ENCODE measurements around the gene ARHGEF1. TPM values are rescaled to one million over a fixed set of nuclear protein-coding genes. Genes with fewer than 3 reads are reported as not detected.

The ARHGEF1 gene
- total and polyA plus RNA-seq, 3 experiments from 2014 or later, result 295 to 350 (median 312) TPM

GRCh38 chr19:41917676-41918075 lies 34.7 kb downstream of the ARHGEF1 start:
- Histone ChIP-seq H3K4me1 (ENCODE audit: insufficient read depth, low read length) (peaks cover 42% of the 10 kb centered on the region), H3K4me3 (ENCODE audit: low read length) (no peak overlapping the region), H3K9me3 (ENCODE audit: low read length) (no peaks in the 10 kb centered on the region), H3K36me3 (ENCODE audit: insufficient read depth, low read length) (no peaks in the 10 kb centered on the region), H3K27me3 (ENCODE audit: insufficient read depth, low read length, poor library complexity, severe bottlenecking) (peaks cover 36% of the 10 kb centered on the region), H3K27ac (ENCODE audit: low read depth, low read length) (no peak overlapping the region)
- Mint-ChIP-seq H3K27me3 (peaks cover 15 to 18% of the 10 kb centered on the region in 2 donors), H3K4me1 (peaks cover 15 to 27% (median 15%) of the 10 kb centered on the region in 3 donors), H3K27ac (no peak overlapping the region), H3K4me3 (no peak overlapping the region), H3K36me3 (no peaks in the 10 kb centered on the region), H3K9me3 (no peaks in the 10 kb centered on the region)
- DNase-seq, result no peak
- ChIA-PET CTCF (no interaction called here), POLR2A (no interaction called here)

DNA sequence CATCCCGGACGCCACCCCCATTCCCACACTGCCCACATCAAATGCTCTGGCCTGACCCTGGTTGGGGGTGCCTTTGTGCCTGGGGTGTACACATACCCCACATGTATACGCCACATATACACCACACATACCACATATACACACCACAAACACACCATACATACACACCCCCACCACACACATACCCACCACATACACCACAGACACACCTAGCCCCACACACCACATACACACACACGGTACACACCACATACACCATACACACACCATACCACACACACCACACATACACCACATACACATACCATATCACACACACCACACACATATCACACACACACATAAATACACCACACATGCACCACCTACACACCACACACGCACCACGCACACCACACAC lies 35.1 kb downstream of the ARHGEF1 start:
- Histone ChIP-seq H3K27ac (ENCODE audit: low read depth, low read length) (no peak overlapping the region), H3K36me3 (ENCODE audit: insufficient read depth, low read length) (no peaks in the 10 kb centered on the region), H3K27me3 (ENCODE audit: insufficient read depth, low read length, poor library complexity, severe bottlenecking) (peaks cover 36% of the 10 kb centered on the region), H3K4me1 (ENCODE audit: insufficient read depth, low read length) (peaks cover 42% of the 10 kb centered on the region), H3K4me3 (ENCODE audit: low read length) (no peak overlapping the region), H3K9me3 (ENCODE audit: low read length) (no peaks in the 10 kb centered on the region)
- H3K4me1 Mint-ChIP-seq, result peaks cover 15 to 25% (median 15%) of the 10 kb centered on the region in 3 donors
- ChIA-PET POLR2A (no interaction called here), CTCF (no interaction called here)
- no peak overlapping the region for H3K27ac Mint-ChIP-seq
- H3K4me3 Mint-ChIP-seq, result no peak overlapping the region
- no peak for DNase-seq
- H3K27me3 Mint-ChIP-seq, result peaks cover 15 to 20% of the 10 kb centered on the region in 2 donors
- H3K9me3 Mint-ChIP-seq, result no peaks in the 10 kb centered on the region
- no peaks in the 10 kb centered on the region for H3K36me3 Mint-ChIP-seq

DNA sequence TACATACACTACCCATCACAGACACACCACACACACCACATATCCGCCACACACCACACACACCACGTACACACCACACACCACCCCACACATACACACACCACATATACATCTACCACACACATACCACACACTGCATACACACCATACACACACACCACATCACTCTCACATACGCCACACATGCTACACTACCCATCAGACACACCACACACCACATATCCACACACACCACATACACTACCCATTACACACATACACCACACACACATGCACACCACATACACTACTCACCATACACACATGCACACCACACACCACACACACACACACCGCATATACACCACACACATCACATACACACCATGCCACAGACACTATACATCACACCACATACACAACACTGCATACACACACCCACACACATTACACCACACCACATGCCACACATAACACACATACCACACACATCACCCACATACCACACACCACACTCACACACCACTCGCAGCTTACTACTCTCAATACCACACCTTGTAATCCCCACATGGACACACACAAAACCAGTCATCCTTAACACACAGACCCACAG lies 35.8 kb downstream of the ARHGEF1 start:
- peaks cover 36% of the 10 kb centered on the region for H3K4me1 ChIP-seq (ENCODE audit: insufficient read depth, low read length)
- CTCF ChIA-PET, result interaction anchor here (1.3 kb wide), 1 partner anchor 15 kb away, joined by 4 read pairs; no protein-coding TSS in a partner anchor
- Mint-ChIP-seq H3K9me3 (no peaks in the 10 kb centered on the region), H3K4me1 (peaks cover 14 to 22% (median 16%) of the 10 kb centered on the region in 3 donors), H3K27me3 (peaks cover 15 to 21% of the 10 kb centered on the region in 2 donors), H3K36me3 (no peaks in the 10 kb centered on the region), H3K4me3 (no peak overlapping the region), H3K27ac (no peak overlapping the region)
- H3K9me3 ChIP-seq (ENCODE audit: low read length), result no peaks in the 10 kb centered on the region
- H3K27ac ChIP-seq (ENCODE audit: low read depth, low read length), result no peak overlapping the region
- no peak for DNase-seq
- H3K4me3 ChIP-seq (ENCODE audit: low read length), result no peak overlapping the region
- H3K36me3 ChIP-seq (ENCODE audit: insufficient read depth, low read length), result no peaks in the 10 kb centered on the region
- POLR2A ChIA-PET, result no interaction called here
- peaks cover 30% of the 10 kb centered on the region for H3K27me3 ChIP-seq (ENCODE audit: insufficient read depth, low read length, poor library complexity, severe bottlenecking)

DNA sequence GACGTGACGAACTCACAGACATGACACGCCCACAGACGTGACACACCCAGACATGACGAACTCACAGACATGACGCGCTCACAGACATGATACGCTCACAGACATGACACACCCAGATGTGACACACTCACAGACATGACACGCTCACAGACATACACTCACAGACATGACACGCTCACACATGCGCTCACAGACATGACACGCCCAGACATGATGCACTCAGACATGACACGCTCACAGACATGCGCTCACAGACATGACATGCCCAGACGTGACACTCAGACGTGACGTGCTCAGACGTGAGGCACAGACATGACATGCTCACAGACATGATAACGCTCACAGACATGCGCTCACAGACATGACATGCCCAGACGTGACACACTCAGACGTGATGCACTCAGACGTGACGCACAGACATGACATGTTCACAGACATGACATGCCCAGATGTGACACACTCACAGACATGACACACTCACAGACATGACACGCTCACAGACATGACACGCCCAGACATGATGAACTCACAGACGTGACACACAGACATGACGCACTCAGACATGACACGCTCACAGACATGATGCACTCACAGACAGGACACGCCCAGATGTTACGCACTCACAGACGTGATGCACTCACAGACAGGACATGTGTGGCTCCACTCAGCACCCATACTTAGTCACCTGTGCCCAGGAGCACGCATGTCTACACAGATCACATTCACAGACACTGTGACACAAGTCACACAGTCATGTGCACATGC lies 37.1 kb downstream of the ARHGEF1 start:
- peaks cover 9 to 15% (median 9%) of the 10 kb centered on the region in 3 donors for H3K4me1 Mint-ChIP-seq
- H3K36me3 Mint-ChIP-seq, result no peaks in the 10 kb centered on the region
- no peaks in the 10 kb centered on the region for H3K9me3 Mint-ChIP-seq
- DNase-seq, result peak in 1 of 5 donors; percentile 47
- H3K4me3 ChIP-seq (ENCODE audit: low read length), result no peak overlapping the region
- no peak overlapping the region for H3K4me3 Mint-ChIP-seq
- ChIA-PET POLR2A (no interaction called here), CTCF (interaction anchor here (0.6 to 1.3 kb wide), 2 partner anchors 14 to 45 kb away, joined by 3 to 4 read pairs; no protein-coding TSS in a partner anchor)
- no peak overlapping the region for H3K27ac Mint-ChIP-seq
- peaks cover 11 to 16% of the 10 kb centered on the region in 2 donors for H3K27me3 Mint-ChIP-seq
- H3K36me3 ChIP-seq (ENCODE audit: insufficient read depth, low read length), result no peaks in the 10 kb centered on the region
- peaks cover 25% of the 10 kb centered on the region for H3K4me1 ChIP-seq (ENCODE audit: insufficient read depth, low read length)
- H3K27ac ChIP-seq (ENCODE audit: low read depth, low read length), result no peak overlapping the region
- no peaks in the 10 kb centered on the region for H3K9me3 ChIP-seq (ENCODE audit: low read length)
- H3K27me3 ChIP-seq (ENCODE audit: insufficient read depth, low read length, poor library complexity, severe bottlenecking), result peaks cover 18% of the 10 kb centered on the region

DNA sequence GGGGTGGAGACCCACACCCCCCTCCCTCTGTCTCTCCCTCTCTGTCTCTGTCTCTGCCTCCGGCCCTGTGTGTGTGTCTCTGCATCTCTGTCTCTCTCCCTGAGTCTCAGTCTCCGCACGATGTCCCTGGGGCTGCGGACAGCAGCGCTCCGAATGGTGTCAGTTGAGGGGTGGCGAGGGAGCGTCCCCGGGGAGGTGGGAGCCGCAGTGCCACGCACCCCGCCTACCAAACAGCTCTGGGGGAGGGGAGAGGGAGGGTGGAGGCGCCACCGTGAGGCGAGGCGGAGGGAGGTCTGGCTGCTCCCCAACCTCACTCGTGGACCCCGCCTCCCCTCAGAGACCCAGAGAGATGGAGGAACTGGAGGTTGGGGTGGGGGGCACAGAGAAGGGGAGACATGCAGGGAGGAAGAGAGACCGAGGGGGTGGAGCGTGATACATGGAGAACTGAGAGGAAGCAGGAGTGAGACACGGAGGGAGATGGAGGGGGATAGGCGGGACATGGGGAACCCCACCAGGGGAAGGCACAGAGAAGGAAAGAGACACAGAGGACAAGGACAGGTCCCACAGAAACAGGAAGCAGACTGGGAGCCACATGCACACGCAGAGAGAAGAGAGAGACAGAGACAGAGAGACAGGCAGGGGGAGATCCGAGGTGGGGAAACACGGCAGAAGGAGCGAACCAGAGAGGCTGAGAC lies 38.0 kb downstream of the ARHGEF1 start:
- H3K36me3 ChIP-seq (ENCODE audit: insufficient read depth, low read length), result no peaks in the 10 kb centered on the region
- H3K4me1 ChIP-seq (ENCODE audit: insufficient read depth, low read length), result peaks cover 16% of the 10 kb centered on the region
- CTCF ChIA-PET, result no interaction called here
- peaks cover 9 to 15% (median 9%) of the 10 kb centered on the region in 3 donors for H3K4me1 Mint-ChIP-seq
- H3K27me3 ChIP-seq (ENCODE audit: insufficient read depth, low read length, poor library complexity, severe bottlenecking), result peaks cover 12% of the 10 kb centered on the region
- POLR2A ChIA-PET, result interaction anchor here (1.2 kb wide), 1 partner anchor 10 kb away, joined by 4 read pairs; no protein-coding TSS in a partner anchor
- H3K9me3 ChIP-seq (ENCODE audit: low read length), result no peaks in the 10 kb centered on the region
- H3K36me3 Mint-ChIP-seq, result no peaks in the 10 kb centered on the region
- no peak overlapping the region for H3K27ac ChIP-seq (ENCODE audit: low read depth, low read length)
- H3K27me3 Mint-ChIP-seq, result peaks cover 11 to 16% of the 10 kb centered on the region in 2 donors
- H3K4me3 Mint-ChIP-seq, result no peak overlapping the region
- no peak overlapping the region for H3K4me3 ChIP-seq (ENCODE audit: low read length)
- H3K9me3 Mint-ChIP-seq, result no peaks in the 10 kb centered on the region
- DNase-seq, result peak in 1 of 5 donors; percentile 46
- H3K27ac Mint-ChIP-seq, result no peak overlapping the region

DNA sequence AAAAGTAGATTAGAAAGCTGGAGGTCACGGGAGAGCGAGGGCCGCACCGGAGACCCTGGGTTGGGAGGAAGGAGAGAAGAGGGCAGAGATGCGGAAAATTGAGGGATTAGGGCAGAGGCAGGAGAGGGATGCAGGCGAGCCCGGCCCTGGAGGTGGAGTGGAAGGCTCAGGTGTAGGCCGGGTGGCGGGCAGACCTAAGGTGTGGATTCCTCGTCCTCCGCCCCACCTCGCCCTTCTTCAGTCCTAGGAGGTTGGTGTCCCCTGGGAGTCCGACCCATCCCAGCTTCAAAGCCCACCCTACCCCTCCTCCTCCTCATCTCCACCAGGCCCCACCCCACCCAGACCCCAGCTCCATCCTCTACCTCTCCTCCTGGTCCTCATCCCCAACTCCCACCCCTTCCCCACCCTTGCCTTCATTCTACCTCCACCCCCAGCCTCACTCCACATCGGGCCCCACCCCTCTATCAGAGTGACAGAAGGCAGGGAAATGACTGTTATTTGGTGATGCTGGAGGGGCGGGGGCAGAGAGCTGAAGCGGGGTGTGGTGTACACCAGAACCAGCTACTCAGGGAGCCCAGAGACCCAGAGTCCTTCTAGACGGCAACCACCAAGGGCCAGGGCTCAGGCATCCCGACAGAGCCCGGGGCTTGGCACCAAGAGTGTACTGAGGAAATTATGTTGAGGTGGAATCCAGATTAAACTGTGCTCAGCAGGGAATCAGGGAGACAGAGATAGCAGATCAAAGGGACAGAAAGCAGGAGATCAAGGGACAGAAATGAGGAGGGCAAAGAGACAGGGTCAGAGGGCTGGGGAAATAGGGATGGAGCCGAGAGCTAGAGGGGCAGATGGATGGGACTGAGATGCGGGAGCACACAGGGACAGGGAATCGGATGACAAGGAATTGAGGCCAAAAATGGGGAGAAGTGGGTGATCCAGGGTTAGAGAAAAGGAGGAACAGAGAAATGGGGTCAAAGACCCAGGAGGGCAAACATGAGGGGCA lies 38.9 kb downstream of the ARHGEF1 start:
- DNase-seq, result no peak
- no peaks in the 10 kb centered on the region for H3K36me3 Mint-ChIP-seq
- peaks cover 9 to 15% (median 9%) of the 10 kb centered on the region in 3 donors for H3K4me1 Mint-ChIP-seq
- peak overlapping the region in 1 of 8 donors; percentile 7 for H3K27ac Mint-ChIP-seq
- H3K9me3 ChIP-seq (ENCODE audit: low read length), result no peaks in the 10 kb centered on the region
- H3K27me3 Mint-ChIP-seq, result peaks cover 11 to 16% of the 10 kb centered on the region in 2 donors
- H3K27me3 ChIP-seq (ENCODE audit: insufficient read depth, low read length, poor library complexity, severe bottlenecking), result peaks cover 3% of the 10 kb centered on the region
- POLR2A ChIA-PET, result interaction anchor here (1.2 kb wide), 1 partner anchor 10 kb away, joined by 4 read pairs; no protein-coding TSS in a partner anchor
- no peaks in the 10 kb centered on the region for H3K36me3 ChIP-seq (ENCODE audit: insufficient read depth, low read length)
- H3K4me1 ChIP-seq (ENCODE audit: insufficient read depth, low read length), result peaks cover 9% of the 10 kb centered on the region
- no peaks in the 10 kb centered on the region for H3K9me3 Mint-ChIP-seq
- no peak overlapping the region for H3K4me3 Mint-ChIP-seq
- CTCF ChIA-PET, result no interaction called here
- H3K27ac ChIP-seq (ENCODE audit: low read depth, low read length), result no peak overlapping the region
- no peak overlapping the region for H3K4me3 ChIP-seq (ENCODE audit: low read length)

DNA sequence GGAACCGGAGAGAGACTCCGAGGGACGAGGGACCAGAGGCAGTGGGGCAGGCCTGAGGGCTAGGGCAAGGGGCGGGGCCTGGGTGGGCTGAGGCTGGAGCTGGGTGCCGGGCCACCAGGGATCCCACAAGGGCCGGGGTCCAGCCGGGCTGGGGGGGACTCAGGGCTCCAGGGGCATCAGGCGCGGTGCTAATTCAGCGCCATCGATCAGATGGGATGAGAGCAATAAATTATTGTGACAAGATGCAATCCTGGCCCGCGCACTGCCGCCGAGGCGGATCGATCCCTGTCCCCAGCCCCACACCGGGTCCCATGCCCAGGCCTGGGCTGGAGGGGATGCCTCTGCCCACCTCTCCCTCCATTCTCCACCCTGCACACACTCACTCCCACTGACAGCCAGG lies 39.6 kb downstream of the ARHGEF1 start:
- Mint-ChIP-seq H3K4me3 (no peak overlapping the region), H3K36me3 (no peaks in the 10 kb centered on the region), H3K27me3 (peaks cover 11 to 16% of the 10 kb centered on the region in 2 donors), H3K4me1 (peaks cover 9 to 15% (median 9%) of the 10 kb centered on the region in 3 donors), H3K27ac (no peak overlapping the region), H3K9me3 (no peaks in the 10 kb centered on the region)
- Histone ChIP-seq H3K4me1 (ENCODE audit: insufficient read depth, low read length) (peaks cover 9% of the 10 kb centered on the region), H3K9me3 (ENCODE audit: low read length) (no peaks in the 10 kb centered on the region), H3K27ac (ENCODE audit: low read depth, low read length) (no peak overlapping the region), H3K27me3 (ENCODE audit: insufficient read depth, low read length, poor library complexity, severe bottlenecking) (no peaks in the 10 kb centered on the region), H3K4me3 (ENCODE audit: low read length) (no peak overlapping the region), H3K36me3 (ENCODE audit: insufficient read depth, low read length) (no peaks in the 10 kb centered on the region)
- DNase-seq, result no peak
- ChIA-PET POLR2A (interaction anchor here (1.2 kb wide), 1 partner anchor 11 kb away, joined by 4 read pairs; no protein-coding TSS in a partner anchor), CTCF (no interaction called here)

Measured in CD8-positive, alpha-beta memory T cell (primary cell).